Anterior cingulate cortex (tissue), 58 donors: ENCODE results near the gene RAD1.
"Not testable (repeated sequence)": the region's sequence is repeated elsewhere in the genome, so short reads cannot be mapped to it uniquely, and the experiment has no call there.

Source experiments
- DNase-seq, 58 donors: peaks; one replicate each; lab custom pipeline; 2025; lab: John Stamatoyannopoulos, UW

The RAD1 gene

DNA sequence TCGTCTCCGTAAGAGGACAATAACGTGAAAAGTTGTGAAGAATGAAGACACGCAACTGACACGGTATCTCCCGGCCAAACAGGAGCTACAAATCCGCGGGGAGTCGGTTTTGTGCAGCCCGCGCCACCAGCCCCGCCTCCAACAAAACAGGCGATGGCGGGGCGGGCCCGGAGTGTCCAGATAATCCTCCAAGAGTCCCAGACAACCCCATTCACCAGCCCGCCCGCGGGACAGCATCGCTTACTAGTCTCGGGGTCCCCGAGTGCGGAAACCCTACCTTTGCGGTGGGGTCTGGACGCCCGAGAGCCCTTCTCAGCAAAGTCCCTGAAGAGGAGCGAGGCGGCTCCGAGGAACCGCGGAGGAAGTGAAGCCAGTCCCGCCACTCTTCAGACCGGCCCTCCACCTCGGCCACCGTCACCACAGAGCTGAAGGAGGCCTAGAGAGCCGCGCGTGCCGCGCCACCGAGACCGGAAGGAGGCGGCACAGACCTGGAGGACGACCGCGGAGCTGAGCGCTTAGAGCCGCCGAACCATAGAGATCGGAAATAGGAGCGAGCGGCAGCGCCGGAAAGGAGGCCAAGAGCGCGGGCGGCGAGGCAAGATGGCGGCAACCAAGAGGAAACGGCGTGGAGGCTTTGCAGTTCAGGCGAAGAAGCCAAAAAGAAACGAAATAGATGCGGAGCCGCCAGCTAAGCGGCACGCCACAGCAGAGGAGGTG is at the start of gene RAD1, which contains the start of gene BRIX1:
Gene RAD1 (minus strand): TSS at position 366 of the 717 bp plus-strand sequence. CDS start 612 bp downstream, outside the sequence.
Gene BRIX1 (plus strand): TSS at position 573 of the 717 bp plus-strand sequence. CDS start 28 bp downstream, at position 601.
- DNase-seq = peak; percentile 74 to 98 (median 95)

DNA sequence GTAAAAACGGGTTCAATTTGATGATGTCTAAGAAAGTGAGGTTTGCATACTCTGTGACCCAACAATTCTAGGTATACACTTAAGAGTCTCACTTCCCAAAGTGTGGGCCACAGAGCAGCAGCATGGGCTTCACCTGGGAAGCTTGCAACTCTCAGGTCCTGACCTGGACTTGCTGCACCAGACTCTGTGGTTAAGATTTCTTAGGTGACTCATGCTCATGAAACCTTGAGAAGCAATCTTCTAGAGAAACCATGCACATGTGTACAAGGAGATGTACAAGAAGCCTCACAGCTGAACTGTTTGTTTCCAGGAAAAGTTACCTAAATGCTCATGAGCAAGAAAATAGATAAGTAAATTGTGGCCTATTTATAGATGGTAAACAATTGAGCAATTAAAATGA is 44.0 kb upstream of the RAD1 start:
- no peak for DNase-seq

- peak in 3 of 58 donors; percentile 1 for DNase-seq
Measured at GRCh38 chr5:34957857-34958690, 42.8 kb upstream of the RAD1 start.

DNA sequence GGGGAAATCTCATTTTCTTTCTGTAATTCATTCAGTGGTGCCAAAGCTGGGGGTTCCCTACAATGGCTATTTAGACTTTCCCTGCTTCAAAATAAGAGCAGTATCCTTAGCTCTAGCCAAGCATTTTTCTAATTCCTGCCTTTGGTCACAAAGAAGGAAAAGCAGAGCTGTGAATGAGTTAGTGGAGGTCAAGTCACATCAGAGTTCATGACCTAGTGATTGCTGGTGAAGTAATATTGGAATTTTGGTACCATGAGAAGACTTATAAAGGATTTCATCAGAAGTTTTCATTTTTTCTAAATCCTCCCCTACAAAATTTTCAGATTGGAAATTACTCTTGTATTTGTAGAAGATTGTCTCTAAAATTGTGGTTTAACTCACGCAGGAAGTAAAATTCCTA is 42.0 kb upstream of the RAD1 start:
- no peak for DNase-seq

- no peak for DNase-seq
Measured at GRCh38 chr5:34944460-34945047, 29.2 kb upstream of the RAD1 start.

DNA sequence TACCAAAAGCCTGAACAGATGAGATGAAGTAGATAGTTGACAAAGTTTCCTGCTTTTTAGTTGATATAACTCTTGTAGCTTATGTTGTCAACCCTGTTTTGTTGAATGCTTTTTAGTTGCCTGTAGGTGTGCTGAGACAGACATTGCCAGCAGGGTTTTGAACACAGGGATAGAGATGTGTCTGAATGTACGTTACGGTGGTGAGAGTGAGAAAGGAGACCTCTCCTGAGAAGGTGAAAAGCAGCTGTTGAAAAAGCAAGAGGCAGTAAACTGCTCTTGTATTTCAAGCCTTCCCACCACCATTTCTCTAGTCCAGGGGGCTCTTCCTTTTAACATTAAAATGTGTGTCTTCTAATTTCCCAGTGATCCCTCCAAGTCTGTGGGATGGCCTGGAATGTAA is 28.7 kb upstream of the RAD1 start:
- no peak for DNase-seq

DNA sequence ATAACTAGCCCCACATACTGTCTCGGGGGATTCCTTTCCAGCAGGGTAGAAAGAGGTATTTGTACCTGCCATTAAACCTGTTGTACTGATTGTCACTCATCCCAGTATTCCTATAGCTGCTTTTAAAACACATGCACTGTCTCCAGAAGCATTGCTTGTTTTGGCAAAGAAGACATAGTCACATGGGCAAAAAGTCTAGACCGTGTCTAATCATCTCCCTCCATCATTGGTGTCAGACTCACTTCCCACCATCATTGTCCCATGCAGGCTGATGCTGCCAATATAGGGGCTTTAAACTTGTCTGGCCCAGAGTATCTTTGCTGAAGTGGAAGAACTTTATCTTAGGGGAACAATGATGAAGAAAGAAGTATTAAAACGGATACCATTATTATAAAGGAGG is 26.6 kb upstream of the RAD1 start:
- DNase-seq = no peak

DNA sequence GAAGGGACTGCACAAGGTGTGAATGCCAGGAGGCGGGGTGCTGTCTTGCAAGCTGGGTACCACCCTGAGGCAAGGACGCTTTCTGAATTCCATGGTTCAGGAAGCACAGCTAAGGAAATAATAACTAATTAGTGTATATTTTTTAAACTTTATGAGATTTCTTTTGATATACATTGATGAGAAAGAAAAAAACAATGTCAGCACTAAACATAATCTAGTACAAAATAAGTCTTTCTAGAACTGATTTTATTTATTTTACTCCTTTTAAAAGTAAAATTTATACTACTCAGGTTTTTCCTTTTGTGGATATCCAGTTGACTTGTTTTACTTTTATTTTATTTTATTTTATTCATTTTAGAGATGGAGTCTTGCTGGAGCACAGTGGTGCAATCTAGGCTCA is 17.6 kb upstream of the RAD1 start:
- no peak for DNase-seq

DNA sequence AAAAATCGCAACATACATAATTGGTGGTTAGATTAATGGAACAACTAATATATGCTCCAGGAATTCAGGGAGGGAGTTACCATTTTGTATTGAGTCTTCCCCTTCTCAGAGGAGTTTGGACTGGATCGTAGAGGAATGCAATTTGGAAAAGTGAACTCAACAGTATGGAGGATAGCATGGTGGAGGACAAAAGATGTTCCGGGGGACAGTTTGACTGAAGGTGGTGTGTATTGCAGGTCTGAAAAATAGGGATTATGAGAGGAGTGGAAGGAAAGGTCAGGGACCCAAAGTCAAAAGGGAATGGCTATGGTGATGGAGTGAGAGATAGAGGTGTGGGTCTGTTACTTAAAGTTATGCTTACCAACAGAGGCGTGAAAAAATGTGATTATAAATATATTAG is 15.6 kb upstream of the RAD1 start:
- no peak for DNase-seq

- DNase-seq = no peak
Measured at GRCh38 chr5:34930462-34930844, 15.1 kb upstream of the RAD1 start.

GRCh38 chr5:34929720-34930461 is 14.6 kb upstream of the RAD1 start:
- DNase-seq = peak in 55 of 58 donors; percentile 30 to 86 (median 75)

DNA sequence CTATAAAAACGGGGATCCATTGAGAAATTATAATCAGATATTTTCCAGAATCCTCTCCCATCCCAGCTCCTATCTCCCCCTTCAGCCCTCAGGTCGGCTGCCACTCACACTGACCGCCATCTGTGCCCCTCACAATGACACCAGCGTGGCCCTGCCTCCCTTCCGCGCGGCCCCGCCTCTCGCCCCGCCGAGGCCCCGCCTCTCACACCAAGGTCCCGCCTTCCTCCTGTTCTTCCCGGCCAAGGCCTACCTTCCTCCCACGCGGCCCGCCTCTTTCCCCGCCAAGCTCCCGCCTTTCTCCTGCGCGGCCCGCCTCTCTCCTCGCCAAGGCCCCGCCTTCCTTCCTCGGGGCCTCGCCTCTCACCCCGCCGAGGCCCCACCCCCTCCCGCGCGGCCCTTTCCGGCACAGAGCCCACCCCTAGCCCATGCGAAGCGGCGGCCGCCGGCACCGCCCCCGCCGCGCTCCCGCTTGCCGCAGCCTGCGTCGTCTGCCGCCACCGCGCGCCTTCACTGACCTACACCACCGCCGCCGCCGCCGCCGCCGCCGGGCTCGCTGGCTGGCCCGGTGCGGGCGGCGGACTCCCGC is 13.9 kb upstream of the RAD1 start, which contains the start of gene DNAJC21:
Gene DNAJC21 (plus strand): TSS at position 426 of the 586 bp plus-strand sequence. CDS start 261 bp downstream, outside the sequence.
- DNase-seq = peak; percentile 60 to 99 (median 97)

GRCh38 chr5:34928267-34928666 is 13.0 kb upstream of the RAD1 start:
- DNase-seq = no peak

DNA sequence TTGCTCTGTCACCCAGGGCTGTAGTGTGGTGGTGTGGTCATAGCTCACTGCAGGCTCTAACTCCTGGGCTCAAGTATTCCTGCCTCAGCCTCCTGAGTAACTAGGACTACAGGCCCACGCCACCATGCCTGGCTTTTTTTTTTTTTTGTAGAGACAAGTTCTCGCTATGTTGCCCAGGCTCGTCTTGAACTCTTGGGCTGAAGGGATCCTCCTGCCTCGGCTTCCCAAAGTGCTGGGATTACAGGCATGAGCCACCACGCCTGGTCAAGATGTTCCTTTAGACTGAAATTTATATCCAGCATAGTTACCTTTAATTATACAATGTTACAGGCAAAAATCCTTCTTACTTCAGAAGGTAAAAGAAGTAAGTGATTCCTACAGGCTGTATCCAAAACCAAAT is 12.5 kb upstream of the RAD1 start:
- DNase-seq = no peak

- no peak for DNase-seq
Measured at GRCh38 chr5:34926318-34926888, 11.1 kb upstream of the RAD1 start.

GRCh38 chr5:34924462-34924765 is 9.1 kb upstream of the RAD1 start:
- DNase-seq = no peak

- DNase-seq = peak in 1 of 58 donors; percentile 16
Measured at GRCh38 chr5:34923694-34924461, 8.6 kb upstream of the RAD1 start.

DNA sequence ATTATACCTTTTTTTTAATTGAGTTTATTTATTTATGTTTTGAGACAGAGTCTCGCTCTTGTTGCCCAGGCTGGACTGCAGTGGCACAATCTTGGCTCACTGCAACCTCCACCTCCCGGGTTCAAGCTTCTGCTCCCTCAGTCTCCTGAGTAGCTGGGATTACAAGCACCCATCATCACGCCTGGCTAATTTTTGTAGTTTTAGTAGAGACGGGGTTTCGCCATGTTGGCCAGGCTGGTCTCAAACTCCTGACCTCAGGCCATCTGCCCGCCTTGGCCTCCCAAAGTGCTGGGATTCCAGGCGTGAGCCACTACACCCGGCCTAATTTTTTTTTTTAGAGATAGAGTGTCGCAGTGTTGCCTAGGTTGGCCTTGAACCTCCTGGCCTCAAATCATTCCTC is 8.0 kb upstream of the RAD1 start:
- not testable (repeated sequence) for DNase-seq

DNA sequence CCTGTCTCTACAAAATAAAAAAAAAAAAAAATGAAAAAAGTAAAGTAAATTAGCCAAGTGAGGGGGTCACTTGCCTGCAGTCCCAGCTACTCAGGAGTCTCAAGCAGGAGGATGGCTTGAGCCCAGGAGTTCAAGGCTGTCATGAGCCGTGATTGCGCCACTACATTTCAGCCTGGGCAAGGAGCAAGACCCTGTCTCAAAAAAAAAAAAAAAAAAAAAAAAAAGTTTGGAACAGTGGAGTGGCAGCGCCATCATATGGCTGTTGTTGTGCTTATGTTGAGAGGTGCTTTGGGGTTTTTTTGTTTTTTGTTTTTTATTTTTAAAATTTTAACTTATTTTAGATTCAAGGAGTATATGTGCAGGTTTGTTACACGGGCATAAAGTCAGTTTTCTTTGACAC is 3.8 kb upstream of the RAD1 start:
- no peak for DNase-seq
